Measurements from ENCODE around the gene NOXA1. TPM values are rescaled to one million over a fixed set of nuclear protein-coding genes. Genes with fewer than 3 reads are reported as not detected.
"Not testable (repeated sequence)": the region's sequence is repeated elsewhere in the genome, so short reads cannot be mapped to it uniquely, and the experiment has no call there.

The NOXA1 gene
- total RNA-seq, 1 donor from 2014 or later = 0.66 TPM

DNA sequence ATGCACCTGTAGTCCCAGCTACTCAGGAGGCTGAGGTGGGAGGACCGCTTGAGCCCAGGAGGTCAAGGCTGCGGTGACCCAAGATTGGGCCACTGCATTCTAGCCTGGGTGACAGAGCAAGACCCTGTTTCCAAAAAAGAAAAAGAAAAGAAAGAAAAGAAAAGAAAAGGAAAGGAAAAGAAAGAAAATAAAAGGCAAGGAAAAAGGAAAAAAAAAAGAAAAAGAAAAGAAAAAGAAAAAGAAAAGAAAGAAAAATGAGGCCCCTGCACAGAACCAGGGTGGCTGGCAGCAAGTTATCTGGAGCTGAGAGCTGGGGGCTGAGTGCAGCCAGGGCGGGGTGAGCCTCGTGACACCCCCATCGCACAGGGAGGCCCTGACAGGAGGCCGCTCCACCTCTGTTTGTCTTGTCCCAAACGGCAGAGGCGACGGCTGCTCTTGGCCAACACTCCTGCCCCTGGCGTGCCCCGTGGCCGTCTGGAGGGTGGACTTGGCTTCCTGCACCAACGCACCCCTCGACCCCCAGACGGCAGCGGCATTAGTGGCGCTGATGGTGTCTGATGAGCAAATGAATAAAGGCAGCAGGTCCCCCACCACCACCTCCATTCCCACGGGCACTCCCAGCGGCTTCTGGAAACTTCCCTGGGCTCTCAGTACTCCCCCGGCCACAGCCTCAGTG, 17.0 kb upstream of the NOXA1 start:
- no peak for DNase-seq (ENCODE audit: low read depth, low spot score)

DNA sequence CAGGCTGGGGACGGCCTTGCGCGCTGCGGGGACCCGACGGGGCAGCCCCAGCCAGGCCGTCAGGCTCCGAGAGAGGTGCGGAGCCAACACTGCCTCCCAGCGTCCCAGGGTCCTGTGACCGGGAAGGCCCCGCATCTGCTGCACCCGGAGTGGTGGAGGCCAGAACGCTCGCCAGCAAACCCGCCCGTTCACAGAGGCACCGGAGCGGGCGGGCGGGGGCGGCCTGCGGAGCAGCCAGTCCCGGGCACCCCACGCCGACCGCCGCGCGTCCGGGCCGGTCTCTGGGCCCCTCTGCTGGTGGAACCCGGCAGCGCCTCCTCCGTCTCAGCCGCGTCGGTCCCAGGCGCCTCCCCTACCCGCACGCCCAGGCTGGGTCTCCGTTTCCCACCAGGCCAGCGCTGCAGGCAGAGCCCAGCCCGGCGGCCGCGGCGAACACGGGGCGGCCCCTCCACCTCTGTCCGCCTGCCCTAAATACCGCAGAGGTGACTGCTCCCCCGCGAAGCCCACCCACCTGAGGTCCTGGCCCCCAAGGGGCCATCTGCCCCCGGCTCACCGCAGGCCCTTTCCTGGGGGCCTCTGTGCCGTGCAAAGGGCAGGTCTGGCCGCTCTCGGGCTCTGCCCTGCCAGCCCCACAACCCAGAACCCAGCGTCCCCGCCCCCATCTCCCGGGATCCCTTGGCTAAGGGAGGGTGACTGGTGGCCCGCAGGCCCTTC, 16.2 kb upstream of the NOXA1 start:
- peak; percentile 40 for DNase-seq (ENCODE audit: low read depth, low spot score)

DNA sequence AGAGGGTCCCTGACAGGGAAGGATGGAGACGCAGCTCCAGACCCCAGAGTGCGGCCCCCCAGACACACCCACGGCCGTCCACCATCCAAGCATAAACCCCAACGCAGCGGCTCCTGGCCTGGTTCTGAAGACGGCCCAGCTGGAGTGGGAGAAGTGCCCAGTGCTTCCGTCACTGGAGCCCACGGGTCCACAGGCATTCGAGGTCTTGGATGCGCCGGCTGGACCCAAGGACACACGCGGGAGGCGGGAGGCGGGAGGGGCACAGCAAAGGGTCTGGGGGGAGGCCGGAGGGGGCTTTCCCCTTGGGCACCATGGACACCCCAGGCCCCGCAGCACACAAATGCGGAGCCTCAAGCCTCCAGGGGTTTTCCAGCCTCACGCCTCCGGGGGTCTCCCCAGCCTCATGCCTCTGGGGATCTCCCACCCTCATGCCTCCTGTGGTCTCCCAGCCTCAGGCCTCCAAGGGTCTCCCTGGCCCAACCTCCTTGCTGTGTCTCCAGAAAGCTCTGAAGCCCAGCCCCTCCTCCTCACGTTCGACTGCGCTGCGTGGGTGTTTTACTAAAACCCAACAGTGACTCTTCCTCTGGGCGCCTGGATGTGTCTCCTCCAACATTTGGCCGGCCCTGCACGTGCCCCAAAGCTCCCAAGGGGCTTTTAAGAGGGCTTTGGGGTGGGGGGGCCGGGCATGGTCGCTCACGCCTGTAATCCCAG, 15.4 kb upstream of the NOXA1 start:
- DNase-seq (ENCODE audit: low read depth, low spot score) = no peak

DNA sequence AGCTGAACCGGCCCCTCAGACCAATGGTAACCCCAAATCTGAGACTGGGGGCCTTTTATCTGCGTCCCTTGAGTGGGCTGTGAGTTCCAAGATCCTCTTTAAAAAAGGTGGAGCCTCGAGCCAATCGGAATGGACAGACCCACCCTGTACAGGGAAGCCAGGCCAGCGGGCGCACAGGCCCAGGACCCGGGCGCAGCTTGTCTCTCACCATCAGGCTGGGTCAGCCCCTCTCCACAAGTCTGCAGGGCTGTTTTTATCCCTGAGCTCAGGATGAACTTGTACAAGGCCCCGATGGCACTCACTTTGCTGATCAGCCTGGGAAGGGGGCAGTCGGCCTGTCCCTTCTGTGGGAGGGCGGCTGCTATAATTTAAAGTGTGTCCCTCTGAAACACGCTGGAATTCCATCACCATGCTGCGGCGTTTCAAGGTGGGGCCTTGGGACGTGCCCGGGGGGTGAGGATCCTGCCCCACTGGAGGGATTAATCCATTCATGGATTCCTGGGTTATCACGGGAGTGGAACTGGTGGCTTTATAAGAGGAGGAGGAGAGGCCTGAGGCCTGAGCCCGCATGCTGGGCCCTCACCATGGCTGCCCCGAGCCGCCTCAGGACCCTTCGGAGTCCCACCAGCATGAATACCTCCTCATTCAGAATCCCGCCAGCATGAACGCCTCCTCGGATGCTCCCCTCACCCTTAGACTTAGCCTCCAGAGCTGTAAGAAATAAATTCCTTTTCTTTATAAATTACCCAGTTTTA, 14.4 kb upstream of the NOXA1 start:
- DNase-seq (ENCODE audit: low read depth, low spot score) = no peak

DNA sequence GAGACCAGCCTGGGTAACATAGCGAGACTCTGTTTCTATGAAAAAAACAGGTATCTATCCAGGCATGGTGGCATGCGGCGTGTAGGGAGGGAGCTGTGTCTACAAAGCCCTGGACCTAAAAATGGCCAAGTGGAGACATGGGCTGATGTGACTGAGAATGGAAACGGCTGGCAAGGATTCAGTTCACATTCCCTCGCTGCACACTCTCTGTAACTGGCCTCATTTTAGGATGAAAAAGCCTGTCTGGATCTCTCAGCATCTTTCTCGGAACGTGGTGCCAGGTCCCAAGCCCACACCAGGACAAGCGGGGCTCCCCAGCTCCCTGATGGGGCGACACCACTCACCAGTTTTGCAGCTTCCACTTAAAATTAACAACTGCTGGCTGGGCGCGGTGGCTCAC, 13.7 kb upstream of the NOXA1 start:
- no peak for DNase-seq (ENCODE audit: low read depth, low spot score)

DNA sequence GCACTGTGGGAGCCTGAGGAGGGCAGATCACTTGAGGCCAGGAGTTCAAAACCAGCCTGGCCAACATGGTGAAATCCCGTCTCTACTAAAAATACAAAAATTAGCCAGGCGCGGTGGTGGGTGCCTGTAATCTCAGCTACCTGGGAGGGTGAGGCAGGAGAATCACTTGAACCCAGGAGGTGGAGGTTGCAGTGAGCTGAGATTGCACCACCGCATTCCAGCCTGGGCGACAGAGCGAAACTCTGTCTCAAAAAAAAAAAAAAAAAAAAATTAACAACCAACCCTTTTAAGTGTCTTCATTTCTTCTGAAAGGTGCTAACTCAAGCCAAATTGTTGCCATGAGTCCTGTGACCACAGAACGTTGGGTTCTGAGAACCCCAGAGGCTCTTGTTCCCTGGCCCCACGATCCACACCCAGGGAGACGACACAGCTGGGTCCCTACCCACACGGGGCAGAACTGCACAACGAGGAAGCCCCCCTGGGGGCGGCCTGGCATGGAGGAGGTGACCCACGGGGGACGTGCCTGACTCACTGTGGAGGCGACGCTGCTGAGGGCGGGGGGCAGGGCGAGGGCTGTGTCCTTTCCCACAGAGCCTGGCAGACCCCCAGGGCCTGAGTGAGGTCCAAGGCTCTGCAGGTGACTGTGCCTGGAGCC, 12.8 kb upstream of the NOXA1 start:
- not testable (repeated sequence) for DNase-seq (ENCODE audit: low read depth, low spot score)

DNA sequence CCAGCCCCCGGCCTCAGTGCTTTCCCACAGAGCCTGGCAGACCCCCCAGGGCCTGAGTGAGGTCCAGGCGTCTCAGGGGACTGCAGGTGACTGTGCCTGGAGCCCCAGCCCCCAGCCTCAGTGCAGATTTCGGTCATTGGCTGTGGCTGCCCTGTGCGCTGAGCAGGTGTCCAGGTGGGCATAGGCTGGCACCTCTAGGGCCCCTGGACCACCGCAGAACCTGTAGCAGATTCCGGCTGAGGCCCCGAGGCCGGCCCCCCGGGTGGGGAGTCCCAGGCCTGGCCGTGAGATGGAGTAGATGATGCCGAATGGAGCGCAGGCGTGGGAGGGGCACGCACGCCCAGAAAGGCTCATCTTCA, 12.3 kb upstream of the NOXA1 start:
- no peak for DNase-seq (ENCODE audit: low read depth, low spot score)

DNA sequence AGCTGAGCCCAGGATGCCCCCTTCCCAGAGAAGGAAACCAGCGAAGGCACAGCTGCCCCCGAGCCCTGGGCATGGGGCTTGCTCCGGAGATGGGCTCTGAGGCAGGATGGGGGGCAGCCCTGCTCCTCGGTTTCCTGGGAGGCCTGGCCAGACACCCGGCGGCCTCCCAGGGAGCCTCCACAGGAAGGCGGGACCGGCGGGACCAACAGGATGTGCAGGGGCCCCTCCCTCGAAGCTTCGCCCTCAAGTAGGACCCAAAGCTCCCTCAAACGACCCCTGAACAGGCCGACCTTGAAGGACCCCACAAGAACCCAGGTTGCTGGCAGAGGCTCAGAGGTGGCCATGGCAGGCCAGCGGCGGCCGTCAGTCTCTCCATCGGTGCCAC, 11.9 kb upstream of the NOXA1 start:
- no peak for DNase-seq (ENCODE audit: low read depth, low spot score)

DNA sequence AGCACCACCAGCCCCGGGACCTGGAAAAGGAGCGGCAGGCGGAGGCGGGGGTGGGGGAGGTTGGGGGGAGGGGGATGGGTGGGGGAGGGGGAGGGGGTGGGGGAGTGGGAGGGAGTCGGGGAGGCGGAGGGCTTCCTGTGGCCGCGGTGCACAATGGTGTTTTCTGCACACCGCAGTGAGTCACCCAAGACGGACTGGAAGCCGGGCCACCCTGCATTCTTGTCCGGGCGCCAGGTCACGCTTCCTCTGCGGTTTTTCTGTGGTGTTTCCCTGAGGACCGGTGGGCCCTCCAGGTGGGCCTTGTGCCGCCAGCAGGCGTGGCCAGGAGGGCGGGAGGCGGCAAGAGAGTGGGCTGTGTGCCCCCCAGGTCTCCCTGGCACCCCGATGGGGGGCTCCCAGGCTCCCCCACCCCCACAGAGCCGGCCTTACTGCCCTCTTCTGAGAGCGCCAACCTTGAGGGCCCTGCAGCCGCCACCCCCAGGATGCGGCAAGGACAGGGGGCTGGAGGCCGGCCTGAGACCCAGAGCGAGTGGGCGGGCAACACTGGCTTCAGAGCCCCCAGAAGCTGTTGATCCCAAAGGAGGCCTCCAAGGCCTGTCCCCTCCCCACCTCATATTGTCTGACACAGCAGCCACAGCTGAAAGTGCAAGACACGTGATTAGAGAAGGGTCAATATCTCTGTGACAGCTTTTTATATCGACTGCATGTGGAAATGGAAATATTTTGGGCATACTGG, 11.4 kb upstream of the NOXA1 start:
- peak; percentile 89 for DNase-seq (ENCODE audit: low read depth, low spot score)

DNA sequence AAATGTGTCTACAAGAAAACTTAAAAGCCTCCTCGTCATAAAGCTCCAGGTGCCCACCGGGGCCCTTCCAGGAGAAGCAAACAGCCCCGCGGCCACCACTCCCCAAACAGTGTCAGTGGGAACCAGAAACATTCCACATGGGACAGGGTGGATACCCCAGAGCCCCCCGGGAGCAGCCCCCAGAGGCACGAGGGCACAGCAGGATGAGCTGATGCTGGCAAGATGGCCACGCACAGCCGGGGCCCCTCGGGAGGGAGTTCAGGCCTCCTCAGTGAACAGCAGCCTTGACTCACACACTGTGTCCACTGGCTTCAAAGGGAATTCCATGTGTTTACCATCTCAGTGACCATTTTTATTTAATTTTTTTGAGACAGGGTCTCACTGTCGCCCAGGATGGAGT, 10.8 kb upstream of the NOXA1 start:
- DNase-seq (ENCODE audit: low read depth, low spot score) = no peak

DNA sequence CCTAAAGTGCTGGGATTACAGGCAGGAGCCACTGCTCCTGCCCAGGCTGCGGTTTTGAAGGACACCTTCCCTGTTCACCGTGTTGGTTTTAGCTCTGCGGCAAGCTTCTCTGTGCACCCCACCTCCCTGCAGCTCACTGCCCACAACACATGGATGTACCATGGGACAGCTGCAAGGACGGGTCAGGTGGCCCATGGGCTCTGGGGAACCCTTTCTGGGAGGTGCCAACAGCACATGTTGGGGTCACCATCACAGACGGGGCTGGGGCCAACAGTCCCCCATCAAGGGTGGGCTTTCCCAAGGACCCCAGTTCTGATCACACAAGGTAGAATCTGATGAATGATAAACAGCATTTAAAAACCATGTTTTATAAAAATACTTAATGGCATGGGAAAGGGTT, 7.7 kb upstream of the NOXA1 start:
- DNase-seq (ENCODE audit: low read depth, low spot score) = no peak

DNA sequence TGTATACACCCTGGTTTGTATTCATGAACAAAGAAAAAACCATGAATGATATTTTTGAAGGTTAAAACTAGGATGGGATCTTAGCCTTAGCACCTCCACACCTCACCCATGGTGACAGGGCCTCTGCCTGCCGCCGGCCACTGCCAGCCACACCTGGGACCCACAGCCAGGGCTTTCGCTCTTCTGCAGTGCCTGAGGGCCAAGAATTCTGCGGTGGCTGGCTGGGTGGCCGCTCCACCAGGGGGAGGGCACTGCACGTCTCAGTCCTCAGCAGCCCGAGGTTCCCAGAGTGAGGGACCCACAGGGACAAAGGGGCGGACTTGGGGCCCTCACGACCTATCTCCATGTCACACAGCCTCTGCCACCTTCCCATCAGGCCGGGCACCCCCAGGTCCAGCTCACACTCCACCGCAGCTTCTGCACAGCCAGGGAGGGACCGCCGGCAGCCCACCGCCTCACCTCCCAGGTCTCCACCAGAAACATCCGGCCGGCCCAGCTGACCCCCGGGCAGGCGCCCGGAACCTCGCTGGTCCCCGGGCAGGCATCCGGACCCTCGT, 7.1 kb upstream of the NOXA1 start:
- no peak for DNase-seq (ENCODE audit: low read depth, low spot score)

DNA sequence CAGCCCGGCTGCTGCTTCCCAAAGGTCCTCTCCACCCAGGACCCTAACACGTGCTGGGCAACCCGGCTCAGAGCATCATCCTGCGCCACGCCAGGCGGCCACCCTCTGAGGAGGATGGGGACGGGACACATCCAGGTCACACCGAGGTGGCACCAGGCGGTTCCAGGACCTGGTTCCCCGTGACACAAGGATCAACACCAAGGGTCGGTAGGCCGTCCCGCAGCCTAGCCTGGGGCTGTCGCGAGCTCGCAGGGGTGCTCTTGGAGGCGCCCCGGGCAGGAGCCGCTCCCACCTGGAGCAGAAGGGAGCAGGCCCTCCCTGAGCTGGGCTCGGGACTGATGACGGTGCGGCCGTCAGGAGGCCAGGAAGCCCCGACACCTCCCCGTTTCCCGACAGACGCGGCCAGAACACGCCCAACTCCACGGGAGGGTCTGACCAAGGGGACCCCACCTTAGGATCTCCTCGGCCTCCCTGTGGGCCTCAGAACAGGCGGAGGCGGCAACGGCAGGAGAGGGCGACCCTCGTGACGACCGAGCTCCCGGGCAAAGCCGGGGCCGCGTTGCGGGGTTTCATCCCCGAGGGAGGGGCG, 6.5 kb upstream of the NOXA1 start:
- no peak for DNase-seq (ENCODE audit: low read depth, low spot score)

DNA sequence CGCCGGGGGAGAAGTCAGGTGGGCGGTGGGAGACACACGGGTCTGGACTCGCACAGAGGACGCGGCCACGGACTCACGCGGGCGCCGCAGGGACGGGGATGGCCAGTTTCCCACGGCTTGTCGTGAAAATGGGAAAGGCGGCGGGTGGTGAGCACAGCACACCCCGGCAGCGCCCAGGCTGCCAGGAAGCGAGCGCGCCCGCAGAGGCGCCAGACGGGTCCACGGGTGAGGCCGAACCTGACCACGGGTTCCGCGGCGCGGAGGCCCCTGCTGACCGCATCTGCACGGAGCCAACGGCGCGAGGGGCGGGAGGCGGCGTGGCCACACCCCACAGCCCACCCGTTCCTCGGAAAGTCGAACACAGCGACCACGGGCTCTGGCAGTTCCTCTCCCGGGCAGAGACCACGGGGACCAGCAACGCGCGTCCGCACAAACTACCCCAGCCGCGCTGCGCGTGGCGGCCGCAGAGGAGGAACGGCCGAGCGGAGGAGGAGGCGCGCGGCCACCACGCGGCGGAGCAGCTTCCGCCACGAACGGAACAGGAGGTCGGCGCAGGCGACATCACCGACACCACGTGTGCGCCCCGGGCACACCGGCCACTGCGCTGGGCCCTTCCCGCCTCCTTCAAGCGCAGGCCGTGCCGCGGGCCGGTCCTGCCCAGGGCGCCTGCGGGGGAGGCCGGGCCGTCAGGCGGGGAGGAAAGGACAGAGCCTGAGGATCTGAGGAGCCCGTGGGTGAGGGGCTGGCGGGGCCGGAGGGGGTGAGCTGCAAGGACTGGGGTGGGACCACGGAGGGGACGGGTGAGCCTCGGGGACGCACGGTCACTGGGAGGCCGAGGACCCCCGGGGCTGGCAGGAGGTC, 5.8 kb upstream of the NOXA1 start:
- no peak for DNase-seq (ENCODE audit: low read depth, low spot score)

DNA sequence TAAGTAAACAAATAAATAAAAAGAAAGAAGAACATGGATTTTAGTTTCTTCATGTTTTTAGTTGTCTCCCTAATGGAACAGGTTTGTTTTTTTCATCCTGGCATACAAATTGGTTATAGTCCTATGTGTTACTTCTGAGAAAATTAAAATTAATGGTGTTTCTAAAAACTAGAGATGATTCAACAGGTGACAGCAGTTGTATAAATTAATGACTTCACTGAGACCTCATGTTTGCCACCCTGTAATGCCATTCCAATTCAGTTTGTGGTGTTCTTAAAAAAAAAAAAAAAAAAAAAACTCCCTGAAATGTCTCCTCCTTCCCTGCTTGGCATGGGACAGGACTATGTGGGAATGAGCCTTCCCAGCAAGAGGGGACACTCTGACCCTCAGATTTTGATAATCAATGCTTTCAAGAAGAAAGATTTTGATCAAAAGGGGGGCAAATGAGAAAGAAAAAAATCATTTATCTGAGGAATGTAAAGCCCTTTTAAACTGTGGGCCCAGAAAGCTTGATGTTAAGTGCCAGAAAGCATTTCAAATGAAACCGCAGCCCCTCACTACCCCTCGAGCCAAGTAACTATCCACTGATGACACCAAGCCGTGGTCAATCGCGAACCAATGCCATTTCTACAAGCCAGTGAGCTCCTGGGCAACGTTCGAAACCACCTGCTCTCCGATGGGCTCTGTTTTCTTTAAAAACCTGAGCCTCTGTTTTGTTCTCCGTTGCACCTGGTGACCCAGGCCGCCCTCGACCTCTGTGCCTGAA, 1.2 kb upstream of the NOXA1 start:
- no peak for DNase-seq (ENCODE audit: low read depth, low spot score)

DNA sequence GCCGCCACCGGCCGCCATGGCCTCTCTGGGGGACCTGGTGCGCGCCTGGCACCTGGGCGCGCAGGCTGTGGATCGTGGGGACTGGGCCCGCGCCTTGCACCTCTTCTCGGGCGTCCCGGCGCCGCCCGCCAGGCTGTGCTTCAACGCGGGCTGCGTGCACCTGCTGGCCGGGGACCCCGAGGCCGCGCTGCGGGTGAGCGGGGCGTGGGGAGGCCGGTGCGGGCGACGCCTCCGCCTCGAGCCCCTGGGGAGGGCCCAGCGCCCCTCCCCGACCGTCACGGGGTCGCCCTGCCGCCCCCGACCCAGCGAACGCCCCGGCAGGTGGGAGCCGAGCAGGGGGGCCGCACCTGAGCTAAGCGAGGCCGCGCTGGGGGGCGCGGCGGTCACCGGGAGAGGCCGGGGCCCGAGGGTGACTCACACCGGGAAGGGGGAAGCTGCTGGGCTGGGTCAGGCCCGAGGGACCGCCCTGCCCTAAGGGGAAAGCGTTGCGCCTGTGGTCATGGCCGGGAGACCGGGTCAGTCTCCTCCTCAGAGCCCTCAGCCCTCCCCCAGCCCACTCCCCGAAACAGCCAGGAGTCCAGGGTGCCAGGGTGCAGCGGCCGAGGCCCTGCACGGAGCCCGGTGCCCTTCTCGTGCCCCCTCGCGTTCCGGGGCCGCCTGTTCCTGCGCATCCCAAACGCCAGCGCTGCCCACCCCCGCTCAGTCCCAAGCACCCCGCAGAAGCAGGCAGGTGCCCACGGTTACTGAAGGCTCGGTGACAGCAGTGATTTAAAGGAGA, 510 bp downstream of the NOXA1 start:
- no peak for DNase-seq (ENCODE audit: low read depth, low spot score)

DNA sequence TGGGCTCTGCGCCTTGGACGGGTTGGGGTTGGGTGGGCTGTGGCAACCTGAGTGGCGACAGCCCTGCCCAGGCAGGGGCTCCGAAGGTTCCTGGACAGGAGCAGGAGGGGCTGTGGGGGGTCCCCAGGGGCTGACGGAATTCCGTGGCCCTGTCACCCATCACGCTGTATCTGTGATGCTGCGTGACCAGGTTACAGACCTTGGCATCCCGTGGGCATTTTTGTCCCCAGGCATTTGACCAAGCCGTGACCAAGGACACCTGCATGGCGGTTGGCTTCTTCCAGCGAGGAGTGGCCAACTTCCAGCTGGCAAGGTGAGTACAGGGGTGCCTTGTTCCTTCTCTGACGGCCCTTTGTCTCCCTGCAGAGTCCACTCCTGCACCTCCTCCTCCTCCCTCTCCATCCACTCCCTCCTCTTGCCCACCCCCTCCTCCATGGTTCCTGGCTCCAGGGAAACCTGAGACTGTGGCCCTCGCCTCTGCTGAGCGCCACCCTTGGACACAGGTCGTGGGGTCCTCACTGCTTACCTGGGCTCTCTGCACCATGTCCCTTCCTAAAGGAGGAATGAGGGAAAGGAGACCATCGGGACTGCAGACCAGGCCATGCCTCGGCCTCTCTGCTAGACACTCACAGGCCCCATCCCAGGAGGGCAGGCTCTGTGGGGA, 3.0 kb downstream of the NOXA1 start:
- no peak for DNase-seq (ENCODE audit: low read depth, low spot score)

All from pulmonary artery endothelial cell (primary cell).